ENCODE measurements around the gene TFF3.

The TFF3 gene

GRCh38 chr21:42265231-42265812 is 49.9 kb downstream of the TFF3 start:
- Mint-ChIP-seq H3K9me3 (no peaks in the 10 kb centered on the region), H3K27me3 (no peaks in the 10 kb centered on the region), H3K27ac (no peak overlapping the region), H3K4me1 (peaks cover 22% of the 10 kb centered on the region), H3K36me3 (peaks cover 14% of the 10 kb centered on the region), H3K4me3 (no peak overlapping the region)
- no peak for ATAC-seq

GRCh38 chr21:42264245-42265195 is 50.7 kb downstream of the TFF3 start:
- ATAC-seq = no peak
- Mint-ChIP-seq H3K36me3 (peaks cover 14% of the 10 kb centered on the region), H3K27ac (no peak overlapping the region), H3K27me3 (no peaks in the 10 kb centered on the region), H3K4me1 (peaks cover 19% of the 10 kb centered on the region), H3K4me3 (no peak overlapping the region), H3K9me3 (no peaks in the 10 kb centered on the region)

- Mint-ChIP-seq H3K4me1 (peaks cover 20% of the 10 kb centered on the region), H3K27ac (no peak overlapping the region), H3K4me3 (no peak overlapping the region), H3K9me3 (no peaks in the 10 kb centered on the region), H3K27me3 (no peaks in the 10 kb centered on the region), H3K36me3 (peaks cover 14% of the 10 kb centered on the region)
- ATAC-seq = no peak
These were observed 51.5 kb downstream of the TFF3 start for GRCh38 chr21:42263591-42264131.

GRCh38 chr21:42262831-42263231 is 52.4 kb downstream of the TFF3 start:
- Mint-ChIP-seq H3K27me3 (no peaks in the 10 kb centered on the region), H3K9me3 (no peaks in the 10 kb centered on the region), H3K4me3 (no peak overlapping the region), H3K36me3 (peaks cover 14% of the 10 kb centered on the region), H3K27ac (no peak overlapping the region), H3K4me1 (peaks cover 25% of the 10 kb centered on the region)
- ATAC-seq = no peak

- Mint-ChIP-seq H3K9me3 (no peaks in the 10 kb centered on the region), H3K27me3 (no peaks in the 10 kb centered on the region), H3K36me3 (peaks cover 9% of the 10 kb centered on the region), H3K4me1 (peaks cover 18% of the 10 kb centered on the region), H3K4me3 (no peak overlapping the region), H3K27ac (no peak overlapping the region)
- no peak for ATAC-seq
These were observed 53.4 kb downstream of the TFF3 start for GRCh38 chr21:42261829-42262200.

Measured in stimulated activated memory B cell treated with anti-CD40 and anti-IgM and Interleukin-4, amounts not matched to agents 10 μg/mL and 1 μg/mL and 100 μg/mL, for 72 hours (primary cell).